K562 (cell line): ENCODE measurements around the gene WDR62. TPM values are rescaled to one million over a fixed set of nuclear protein-coding genes. Genes with fewer than 3 reads are reported as not detected.
A peak's percentile ranks its signal among the peaks of the same experiment; 100 is the strongest.

Experiments
- ATAC-seq: fragments of 200-7000 bp; cut with Tn5 transposase; 3 replicates; pipeline ENCODE4 v1.9.1; 2020; ENCODE audit warnings: moderate library complexity
- BruUV-seq: library from RNA; stranded (reverse); fragments of 400-500 nt; replicated peaks from 2 replicates; lab custom pipeline; 2021; lab: Mats Ljungman, UMichigan
- CTCF ChIA-PET: fragments of 300-600 bp; formaldehyde crosslinking; extraction: SDS; loops from one replicate; lab custom pipeline; 2021; ENCODE audit warnings: low intra/inter-chr PET ratio; lab: Yijun Ruan, JAX
- POLR2A ChIA-PET: fragments of 300-600, 350-650 bp; sonication (Branson Sonifier 250); formaldehyde crosslinking; extraction: SDS; loops from one replicate; lab custom pipeline; 2021; ENCODE audit warnings: antibody characterized with exemption, inconsistent platforms; lab: Yijun Ruan, JAX
- DNase-seq, 4 experiments: peaks; one replicate each; pipeline versions ENCODE4 v3.0.0 to v3.0.0-alpha.2; 2011 to 2018; ENCODE audit warnings: low spot score in 3 of 4, mixed read lengths in 3 of 4; ENCODE audit errors: extremely low read depth in 1 of 4
- FAIRE-seq: peaks from 2 replicates; lab custom pipeline; 2011; peaks lifted over from hg19 to GRCh38; lab: Jason Lieb, UNC
- H2AFZ ChIP-seq: 2 replicates; pipeline ENCODE4 v1.6.0; 2011; ENCODE audit warnings: low read depth, low read length, control low read depth, inconsistent platforms
- H3K27ac ChIP-seq: fragments of 200-600 bp; 3 replicates; pipeline ENCODE4 v1.8.0; 2011; ENCODE audit warnings: low read depth, mild to moderate bottlenecking, control low read depth, inconsistent platforms, low read length, moderate library complexity, mixed read lengths; ENCODE audit errors: extremely low read depth
- H3K27me3 ChIP-seq, 2 experiments: fragments of 300-600 bp in 1 of 2; 2 replicates in 1 of 2; 3 replicates in 1 of 2; pipeline versions ENCODE4 v1.6.0 to v1.8.0; 2011; ENCODE audit warnings: inconsistent platforms in 2 of 2, low read length in 2 of 2, mild to moderate bottlenecking in 1 of 2, mixed read lengths in 1 of 2, moderate library complexity in 1 of 2; ENCODE audit not compliant: control insufficient read depth in 2 of 2, insufficient read depth in 2 of 2
- H3K36me3 ChIP-seq: fragments of 300-600 bp; 3 replicates; pipeline ENCODE4 v1.8.0; 2011; ENCODE audit warnings: mild to moderate bottlenecking, low read length, inconsistent platforms; ENCODE audit not compliant: control insufficient read depth, insufficient read depth
- H3K4me1 ChIP-seq, 2 experiments: fragments of 200-600 bp in 1 of 2; replicated peaks in 1 of 2; 2 replicates in 1 of 2; 3 replicates in 1 of 2; pipeline versions ENCODE4 v1.5.1 to v1.8.0; 2011; ENCODE audit warnings: inconsistent platforms in 2 of 2, low read length in 2 of 2, mild to moderate bottlenecking in 1 of 2, mixed read lengths in 1 of 2, moderate library complexity in 1 of 2; ENCODE audit not compliant: control insufficient read depth in 2 of 2, insufficient read depth in 2 of 2
- H3K4me2 ChIP-seq: 2 replicates; pipeline ENCODE4 v1.6.1; 2011; ENCODE audit warnings: low read length, control low read depth, inconsistent platforms, mixed read lengths; ENCODE audit not compliant: insufficient read depth
- H3K4me3 ChIP-seq: fragments of 200-600 bp; sonication (generic), shearing (Covaris generic); 2 replicates; pipeline ENCODE4 v1.5.1; 2016; ENCODE audit warnings: control low read depth, inconsistent platforms
- H3K79me2 ChIP-seq: fragments of 200-600 bp; 3 replicates; pipeline ENCODE4 v1.8.0; 2011; ENCODE audit warnings: low read length, inconsistent platforms; ENCODE audit not compliant: control insufficient read depth, insufficient read depth
- H3K9ac ChIP-seq, 2 experiments: 2 replicates each; pipeline versions ENCODE4 v1.6.0 to v1.6.1; 2011; ENCODE audit warnings: low read depth in 2 of 2, low read length in 2 of 2, control low read depth in 1 of 2, inconsistent platforms in 1 of 2, mild to moderate bottlenecking in 1 of 2, mixed read lengths in 1 of 2; ENCODE audit not compliant: insufficient read depth in 1 of 2
- H3K9me1 ChIP-seq: one replicate; pipeline ENCODE4 v1.6.0; 2011; ENCODE audit warnings: inconsistent platforms, mild to moderate bottlenecking, low read length, moderate library complexity; ENCODE audit not compliant: control insufficient read depth, insufficient read depth
- H3K9me3 ChIP-seq: replicated peaks from 2 replicates; pipeline ENCODE4 v1.5.1; 2011; ENCODE audit warnings: low read depth, low read length, inconsistent platforms; ENCODE audit not compliant: control insufficient read depth, insufficient read depth
- H4K20me1 ChIP-seq: replicated peaks from 2 replicates; pipeline ENCODE4 v1.6.1; 2011; ENCODE audit warnings: low read length, inconsistent platforms, mixed read lengths; ENCODE audit not compliant: control insufficient read depth, insufficient read depth
- CCAR2 ChIP-seq: fragments of 200-400 bp; formaldehyde crosslinking; IDR thresholded peaks from 2 replicates; pipeline ENCODE4 v1.6.1; 2017; ENCODE audit warnings: mild to moderate bottlenecking, low read depth, low read length
- ETV5 ChIP-seq: sonication (generic); formaldehyde crosslinking; IDR thresholded peaks from 2 replicates; pipeline ENCODE4 v1.4.0; 2020; ENCODE audit warnings: low read depth, mild to moderate bottlenecking, missing genetic modification reagents
- HDGF ChIP-seq: fragments of 450-650 bp; IDR thresholded peaks from 2 replicates; pipeline ENCODE4 v1.6.1; 2016
- HMBOX1 ChIP-seq: sonication (generic); IDR thresholded peaks from 2 replicates; pipeline ENCODE4 v1.6.1; 2016
- JUND ChIP-seq, 2 experiments: IDR thresholded peaks; 2 replicates in 1 of 2; 3 replicates in 1 of 2; pipeline ENCODE4 v1.6.1; 2011; ENCODE audit warnings: borderline replicate concordance in 2 of 2, low read depth in 2 of 2, low read length in 2 of 2, improper control_type of control experiment in 1 of 2, missing biosample characterization in 1 of 2, missing genetic modification characterization in 1 of 2, missing genetic modification reagents in 1 of 2
- MEF2A ChIP-seq: IDR thresholded peaks from 2 replicates; pipeline ENCODE4 v1.6.1; 2011; ENCODE audit warnings: low read depth, mild to moderate bottlenecking, low read length, moderate library complexity; ENCODE audit not compliant: control insufficient read depth
- MEF2D ChIP-seq: conservative IDR thresholded peaks from 2 replicates; pipeline ENCODE4 v1.6.1; 2016; ENCODE audit warnings: low read depth, missing genetic modification characterization, missing compliant biosample characterization
- NRF1 ChIP-seq, 2 experiments: fragments of 450-650 bp; IDR thresholded peaks in 1 of 2; conservative IDR thresholded peaks in 1 of 2; 2 replicates each; pipeline ENCODE4 v1.6.1; 2014; ENCODE audit warnings: mild to moderate bottlenecking in 2 of 2
- POLR2G ChIP-seq: fragments of 200-400 bp; formaldehyde crosslinking; IDR thresholded peaks from 2 replicates; pipeline ENCODE4 v1.6.1; 2017; ENCODE audit warnings: low read depth, mild to moderate bottlenecking, antibody characterized with exemption, low read length, moderate library complexity
- RBFOX2 ChIP-seq: fragments of 200-400 bp; formaldehyde crosslinking; IDR thresholded peaks from 2 replicates; pipeline ENCODE4 v1.6.1; 2017; ENCODE audit warnings: low read depth, mild to moderate bottlenecking, low read length, moderate library complexity
- SUPT5H ChIP-seq: fragments of 450-650 bp; IDR thresholded peaks from 2 replicates; pipeline ENCODE4 v1.6.1; 2016
- TAF1 ChIP-seq: IDR thresholded peaks from 2 replicates; pipeline ENCODE4 v1.6.1; 2011; ENCODE audit warnings: mild to moderate bottlenecking, low read length, moderate library complexity; ENCODE audit not compliant: insufficient read depth, control insufficient read depth, severe bottlenecking; ENCODE audit errors: extremely low read depth
- TBP ChIP-seq: optimal IDR thresholded peaks from 2 replicates; pipeline ENCODE3; 2011; ENCODE audit warnings: low read depth, low read length, improper control_type of control experiment
- TCF7L2 ChIP-seq: fragments of 150-350 bp; IDR thresholded peaks from 2 replicates; pipeline ENCODE4 v1.6.1; 2016; ENCODE audit warnings: low read depth, mild to moderate bottlenecking, low read length, moderate library complexity
- YY1 ChIP-seq, 3 experiments: IDR thresholded peaks; 2 replicates each; pipeline ENCODE4 v1.6.1; 2011; ENCODE audit warnings: low read length in 2 of 3, mild to moderate bottlenecking in 2 of 3, moderate library complexity in 2 of 3, borderline replicate concordance in 1 of 3, control low read depth in 1 of 3, low read depth in 1 of 3; ENCODE audit not compliant: insufficient read depth in 3 of 3, insufficient replicate concordance in 2 of 3, control insufficient read depth in 1 of 3, insufficient read length in 1 of 3; ENCODE audit errors: extremely low read depth in 1 of 3
- ZFP30 ChIP-seq: fragments of 250-450 bp; sonication (Bioruptor Pico); IDR thresholded peaks from 2 replicates; pipeline ENCODE4 v1.8.0; 2022; ENCODE audit warnings: moderate library complexity, mild to moderate bottlenecking, inconsistent platforms, borderline replicate concordance
- WGBS: fragments of 100-300 bp; shearing (Covaris generic); methylation state at CpG from one replicate; pipeline ENCODE4 v1.1.6; 2016; ENCODE audit warnings: low coverage, mixed read lengths; ENCODE audit not compliant: insufficient coverage; ENCODE audit errors: missing lambda C conversion rate; 5-methylcytosine and 5-hydroxymethylcytosine counted together
- in situ Hi-C: fragments of 300-500 bp; cut with MboI; formaldehyde crosslinking; loops from 4 replicates; pipeline ENCODE4 v1.15.0; 2018; ENCODE audit warnings: inconsistent platforms, mixed read lengths
- intact Hi-C: fragments of 100-400 bp; cut with micrococcal nuclease; formaldehyde crosslinking; loops from 2 replicates; pipeline ENCODE4 v1.14.2; 2022
- polyA plus RNA-seq, 8 experiments: library from polyadenylated mRNA; depleted of rRNA in 4 of 8; stranded (reverse) in 5 of 8; unstranded in 3 of 8; fragments of >200 nt; fragmentation: Nextera tagmentation in 2 of 8; fragmentation: Illumina TruSeq in 1 of 8; extraction: Ambion mirVana in 2 of 8; extraction: Trizol in 1 of 8; gene quantifications; 2 replicates each; pipeline versions ENCODE4 v1.2.1 to v1.2.3, GENCODE V29; 2011 to 2014; ENCODE audit warnings: inconsistent platforms in 1 of 8, missing spikeins in 1 of 8
- total RNA-seq, 7 experiments: library from RNA; depleted of rRNA in 6 of 7; stranded (reverse); fragments of >200 nt in 6 of 7; fragmentation: Illumina TruSeq in 2 of 7; extraction: Trizol in 2 of 7; gene quantifications; 2 replicates each; pipeline versions ENCODE4 v1.2.1 to v1.2.3, GENCODE V29; 2011 to 2021; ENCODE audit warnings: low replicate concordance in 1 of 7
- TF ChIP-seq, protein P1 (sequence below): fragments of 250-450 bp; sonication (Bioruptor Pico); IDR thresholded peaks from 2 replicates; pipeline ENCODE4 v1.8.0; 2021; ENCODE audit warnings: mild to moderate bottlenecking, moderate library complexity

WDR62 gene
- total and polyA plus RNA-seq, 9 of the 15 experiments (the other 6 are each of a cell fraction or from before 2014, with no cell fraction given), result 0.35 to 32.8 (median 14.4) TPM

DNA sequence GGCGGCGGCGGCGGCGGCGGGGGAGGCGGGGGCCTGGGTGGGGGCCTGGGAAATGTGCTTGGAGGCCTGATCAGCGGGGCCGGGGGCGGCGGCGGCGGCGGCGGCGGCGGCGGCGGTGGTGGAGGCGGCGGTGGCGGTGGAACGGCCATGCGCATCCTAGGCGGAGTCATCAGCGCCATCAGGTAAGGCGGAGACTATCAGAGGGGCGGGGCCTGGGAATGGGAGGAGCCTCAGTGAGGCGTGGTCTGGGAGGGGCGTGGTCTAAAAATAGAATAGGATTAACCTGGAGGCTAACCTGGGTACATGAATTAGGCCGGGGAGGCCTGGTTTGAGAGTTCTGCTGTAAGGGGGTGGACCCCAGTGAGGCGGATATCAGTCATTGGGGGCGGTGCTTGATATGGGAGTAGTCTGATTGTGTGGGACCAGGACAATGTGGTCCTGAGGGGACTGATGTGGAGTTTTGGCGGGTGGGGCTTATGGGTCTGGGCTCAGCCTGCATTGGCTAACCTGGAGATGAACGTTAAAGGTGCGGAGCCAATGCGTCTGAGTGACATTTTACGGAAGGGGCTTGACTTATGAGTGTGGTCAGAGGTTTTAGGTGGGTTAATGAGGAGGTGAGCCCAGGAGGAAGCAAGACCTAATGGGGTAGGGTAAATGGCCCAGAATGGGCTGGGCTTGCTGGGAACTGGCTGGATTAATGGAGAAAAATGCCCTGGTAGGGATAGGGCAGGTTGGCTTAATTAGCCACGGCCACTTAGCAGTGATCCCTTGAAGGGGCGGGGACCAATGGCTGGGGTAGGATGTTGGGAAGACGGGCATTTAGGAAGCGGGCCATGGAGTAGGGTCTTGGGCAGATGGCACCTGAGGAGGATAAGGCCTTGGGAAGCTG is 86.6 kb downstream of the WDR62 start:
- Histone ChIP-seq H4K20me1 (peaks cover 11% of the 10 kb centered on the region), H3K9me1 (peaks cover 8% of the 10 kb centered on the region), H2AFZ (peak overlapping the region; percentile 69; the same call in 1 of the 2 replicates), H3K27me3 (no peaks in the 10 kb centered on the region), H3K4me2 (peak overlapping the region; percentile 96), H3K9me3 (no peaks in the 10 kb centered on the region), H3K27ac (peak overlapping the region; percentile 99; the same call in 2 of the 3 replicates), H3K4me3 (peak overlapping the region; percentile 95), H3K79me2 (peaks cover 26% of the 10 kb centered on the region), H3K36me3 (peaks cover 43% of the 10 kb centered on the region), H3K9ac (peak overlapping the region in 1 of 2 experiments; percentile 99; a peak in 1 of 4 replicates), H3K4me1 (peaks cover 13 to 32% of the 10 kb centered on the region in 2 experiments)
- FAIRE-seq (peak; percentile 95), ATAC-seq (peak; percentile 81), DNase-seq (peak; percentile 89 to 94 (median 90))
- ChIA-PET POLR2A (no interaction called here), CTCF (no interaction called here)
- intact Hi-C loops (no loop called here), in situ Hi-C loops (no loop called here)
- 28% methylated on average over 15 of the region's 42 CpGs for WGBS
- no TSS peak for BruUV-seq
- TF ChIP-seq, protein P1, sequence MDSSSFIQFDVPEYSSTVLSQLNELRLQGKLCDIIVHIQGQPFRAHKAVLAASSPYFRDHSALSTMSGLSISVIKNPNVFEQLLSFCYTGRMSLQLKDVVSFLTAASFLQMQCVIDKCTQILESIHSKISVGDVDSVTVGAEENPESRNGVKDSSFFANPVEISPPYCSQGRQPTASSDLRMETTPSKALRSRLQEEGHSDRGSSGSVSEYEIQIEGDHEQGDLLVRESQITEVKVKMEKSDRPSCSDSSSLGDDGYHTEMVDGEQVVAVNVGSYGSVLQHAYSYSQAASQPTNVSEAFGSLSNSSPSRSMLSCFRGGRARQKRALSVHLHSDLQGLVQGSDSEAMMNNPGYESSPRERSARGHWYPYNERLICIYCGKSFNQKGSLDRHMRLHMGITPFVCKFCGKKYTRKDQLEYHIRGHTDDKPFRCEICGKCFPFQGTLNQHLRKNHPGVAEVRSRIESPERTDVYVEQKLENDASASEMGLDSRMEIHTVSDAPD, result 0 out of 2 replicates have a peak, but pooled peaks have one; percentile 16
- TF ChIP-seq ZFP30 (CRISPR knock-in tag) (no peak), TAF1 (peak; percentile 49), NRF1 (conservative IDR thresholded peaks at IDR 0.05 in 1 of 2, IDR thresholded peaks at IDR 0.05 in 1 of 2) (peak; percentile 81 to 84), JUND (IDR thresholded peaks at IDR 0.05; ENCODE audit: borderline replicate concordance, low read depth, low read length) (0 out of 2 replicates have a peak, but pooled peaks have one; percentile 5), JUND (tag; IDR thresholded peaks at IDR 0.05; ENCODE audit: borderline replicate concordance, low read depth, low read length) (no peak), TCF7L2 (no peak), ETV5 (no peak), SUPT5H (peak; percentile 24; the same call in 1 of the 2 replicates), MEF2A (peak; percentile 17; the same call in 1 of the 2 replicates), CCAR2 (no peak), MEF2D (tag) (no peak), HMBOX1 (peak; percentile 52; the same call in 1 of the 2 replicates), RBFOX2 (peak; percentile 13), TBP (peak; percentile 59), POLR2G (peak; percentile 63), HDGF (0 out of 2 replicates have a peak, but pooled peaks have one; percentile 82), YY1 (IDR thresholded peaks at IDR 0.05; ENCODE audit: borderline replicate concordance in 1 of 3, control insufficient read depth in 1 of 3, extremely low read depth in 1 of 3, insufficient read depth in 3 of 3, insufficient read length in 1 of 3, insufficient replicate concordance in 2 of 3, low read depth in 1 of 3, low read length in 2 of 3) (peak; percentile 13 to 83 (median 70))
